Measurements from ENCODE around the gene MAP7D3. TPM values are rescaled to one million over a fixed set of nuclear protein-coding genes. Genes with fewer than 3 reads are reported as not detected.

The MAP7D3 gene
- total and polyA plus RNA-seq, 2 of the 8 experiments (the other 6 are each of a cell fraction or from before 2014, with no cell fraction given), result 4.8 to 19.6 TPM

- WGBS, 2 experiments (ENCODE audit: extremely low coverage in 1 of 2, insufficient coverage in 1 of 2, insufficient read length in 1 of 2, insufficient replicate concordance in 2 of 2, low coverage in 1 of 2, low lambda C conversion rate in 2 of 2, missing lambda C conversion rate in 1 of 2), result 96% methylated on average over 12 of the region's 17 CpGs; no CpG with 5 or more reads in 1 of the 2 experiments
- no peak overlapping the region for H4K91ac ChIP-seq (replicated peaks; ENCODE audit: insufficient read length, low read length)
- no peaks in the 10 kb centered on the region for H3K79me1 ChIP-seq (ENCODE audit: low read depth, low read length)
- no peak overlapping the region for H3K4ac ChIP-seq (replicated peaks; ENCODE audit: insufficient read length, low read depth, low read length)
- TF ChIP-seq SIX5 (IDR thresholded peaks at IDR 0.05; ENCODE audit: low read depth, low read length), result no peak
- no peak for TF ChIP-seq GABPA (IDR thresholded peaks at IDR 0.05; ENCODE audit: borderline replicate concordance, insufficient read depth, low read length)
- no peak for TF ChIP-seq YY1 (IDR thresholded peaks at IDR 0.05; ENCODE audit: low read depth, low read length)
- no peak overlapping the region for H3K9ac ChIP-seq (replicated peaks in 1 of 4; ENCODE audit: extremely low read depth in 1 of 4, low read depth in 3 of 4, low read length in 3 of 4)
- H3K14ac ChIP-seq (ENCODE audit: insufficient read length), result no peak overlapping the region
- no peak overlapping the region for H2BK12ac ChIP-seq (ENCODE audit: low read depth, low read length)
- H3K27me3 ChIP-seq (replicated peaks in 1 of 4; ENCODE audit: control insufficient read depth in 3 of 4, extremely low read depth in 1 of 4, insufficient read depth in 3 of 4, low read length in 3 of 4), result no peaks in the 10 kb centered on the region
- no peak overlapping the region for H3K27ac ChIP-seq (ENCODE audit: low read depth, low read length)
- H2AFZ ChIP-seq (ENCODE audit: low read length), result no peak overlapping the region
- no peaks in the 10 kb centered on the region for H3K79me2 ChIP-seq (ENCODE audit: control insufficient read depth in 1 of 2, insufficient read depth in 2 of 2, low read length in 2 of 2)
- no peak overlapping the region for H3K18ac ChIP-seq (ENCODE audit: extremely low read depth, low read length)
- H2BK20ac ChIP-seq (ENCODE audit: low read length), result no peak overlapping the region
- H4K8ac ChIP-seq (ENCODE audit: extremely low read depth, insufficient read depth, low read length), result no peak overlapping the region
- FAIRE-seq, result no peak
- H4K20me1 ChIP-seq (replicated peaks in 1 of 2; ENCODE audit: control insufficient read depth in 1 of 2, insufficient read depth in 2 of 2, low read length in 2 of 2), result peaks cover 0 to 3% of the 10 kb centered on the region in 2 experiments
- no peak for DNase-seq (ENCODE audit: low read depth in 1 of 2, low spot score in 2 of 2)
- H3K36me3 ChIP-seq (ENCODE audit: control insufficient read depth in 2 of 4, insufficient read depth in 4 of 4, low read length in 3 of 4), result peaks cover 0 to 24% (median 2%) of the 10 kb centered on the region in 4 experiments; a peak in 4 of 8 replicates
- no peak overlapping the region for H4K5ac ChIP-seq (ENCODE audit: insufficient read length, low read depth, low read length)
- H2BK5ac ChIP-seq (ENCODE audit: low read depth, low read length), result no peak overlapping the region; the same call in 1 of the 2 replicates
- no peaks in the 10 kb centered on the region for H3K23me2 ChIP-seq (ENCODE audit: low read depth, low read length)
- H3K4me1 ChIP-seq (replicated peaks in 1 of 4; ENCODE audit: control insufficient read depth in 3 of 4, insufficient read depth in 4 of 4, low read length in 3 of 4), result peaks cover 0 to 2% (median 1%) of the 10 kb centered on the region in 4 experiments; a peak in 2 of 7 replicates
- H3K4me3 ChIP-seq (ENCODE audit: extremely low read depth in 1 of 4, insufficient read depth in 2 of 4, low read depth in 3 of 4, low read length in 4 of 4), result no peak overlapping the region
- no peaks in the 10 kb centered on the region for H3K9me3 ChIP-seq (ENCODE audit: insufficient read depth in 2 of 2, low read depth in 1 of 2, low read length in 1 of 2)
- no peak overlapping the region for H2BK120ac ChIP-seq (replicated peaks; ENCODE audit: low read depth, low read length)
- H2BK15ac ChIP-seq (ENCODE audit: low read length), result no peak overlapping the region
- ChIA-PET POLR2A (ENCODE audit: partially characterized antibody) (no interaction called here), CTCF (ENCODE audit: partially characterized antibody) (interaction anchor here (1.0 to 1.1 kb wide), 3 partner anchors 12 to 184 kb away, joined by 3 to 5 read pairs (median 3); no protein-coding TSS in a partner anchor)
- H3K4me2 ChIP-seq (ENCODE audit: insufficient read depth in 1 of 2, low read depth in 2 of 2, low read length in 2 of 2), result no peak overlapping the region
- H3K56ac ChIP-seq (replicated peaks; ENCODE audit: insufficient read length, low read depth, low read length), result no peak overlapping the region
- H3K23ac ChIP-seq (ENCODE audit: insufficient read length), result no peak overlapping the region
- no peak overlapping the region for H2AK5ac ChIP-seq (ENCODE audit: low read depth, low read length)
Observed at GRCh38 chrX:136212557-136213111, 38.6 kb downstream of the MAP7D3 start.
